ENCODE results near the gene PCDHGA4.

PCDHGA4 gene

DNA sequence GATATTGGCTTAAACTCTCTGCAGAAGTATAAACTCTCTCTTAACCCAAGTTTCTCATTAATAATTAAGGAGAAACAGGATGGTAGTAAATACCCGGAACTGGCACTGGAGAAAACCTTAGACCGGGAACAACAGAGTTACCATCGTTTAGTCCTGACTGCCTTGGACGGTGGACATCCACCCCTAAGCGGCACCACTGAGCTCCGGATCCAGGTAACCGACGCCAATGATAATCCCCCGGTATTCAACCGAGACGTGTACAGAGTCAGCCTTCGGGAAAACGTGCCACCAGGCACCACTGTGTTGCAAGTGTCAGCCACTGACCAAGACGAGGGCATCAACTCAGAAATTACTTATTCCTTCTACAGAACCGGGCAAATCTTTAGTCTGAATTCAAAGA, 43.8 kb downstream of the PCDHGA4 start:
- TF ChIP-seq CTCF (IDR thresholded peaks at IDR 0.05; ENCODE audit: extremely low read depth, insufficient read depth, missing control alignments), result no peak
- in situ Hi-C loops (cut with MboI; ENCODE audit: low pct_unique_long_range_greater_than_20kb, low sequenced_read_pairs, unreplicated experiment), result no loop called here
- no peak for DNase-seq (ENCODE audit: low spot score)

- in situ Hi-C loops (cut with MboI; ENCODE audit: low pct_unique_long_range_greater_than_20kb, low sequenced_read_pairs, unreplicated experiment), result no loop called here
- TF ChIP-seq CTCF (IDR thresholded peaks at IDR 0.05; ENCODE audit: extremely low read depth, insufficient read depth, missing control alignments), result no peak
- DNase-seq (ENCODE audit: low spot score), result no peak
These were observed 44.9 kb downstream of the PCDHGA4 start for GRCh38 chr5:141399555-141400258.

GRCh38 chr5:141402553-141403243, 47.9 kb downstream of the PCDHGA4 start, which contains the start of gene PCDHGA9:
Gene PCDHGA9, plus strand, starts transcription at chr5:141402778. Its CDS starts 175 bp downstream, at chr5:141402953.
- TF ChIP-seq CTCF (IDR thresholded peaks at IDR 0.05; ENCODE audit: extremely low read depth, insufficient read depth, missing control alignments), result peak; percentile 41
- DNase-seq (ENCODE audit: low spot score), result peak; percentile 68
- in situ Hi-C loops (cut with MboI; ENCODE audit: low pct_unique_long_range_greater_than_20kb, low sequenced_read_pairs, unreplicated experiment), result no loop called here

DNA sequence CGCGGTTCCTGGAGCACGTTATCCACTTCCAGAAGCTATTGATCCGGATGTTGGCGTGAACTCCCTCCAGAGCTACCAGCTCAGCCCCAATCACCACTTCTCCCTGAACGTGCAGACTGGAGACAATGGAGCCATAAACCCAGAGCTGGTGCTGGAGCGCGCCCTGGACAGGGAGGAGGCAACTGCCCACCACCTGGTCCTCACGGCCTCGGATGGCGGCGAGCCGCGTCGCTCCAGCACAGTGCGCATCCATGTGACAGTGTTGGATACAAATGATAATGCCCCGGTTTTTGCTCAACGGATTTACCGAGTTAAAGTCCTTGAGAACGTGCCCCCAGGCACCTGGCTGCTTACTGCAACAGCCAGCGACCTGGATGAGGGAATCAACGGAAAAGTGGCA, 48.6 kb downstream of the PCDHGA4 start:
- TF ChIP-seq CTCF (IDR thresholded peaks at IDR 0.05; ENCODE audit: extremely low read depth, insufficient read depth, missing control alignments), result no peak
- in situ Hi-C loops (cut with MboI; ENCODE audit: low pct_unique_long_range_greater_than_20kb, low sequenced_read_pairs, unreplicated experiment), result no loop called here
- no peak for DNase-seq (ENCODE audit: low spot score)
